Smooth muscle cell (in vitro differentiated cells): Measurements from ENCODE around the gene GZF1. TPM values are rescaled to one million over a fixed set of nuclear protein-coding genes. Genes with fewer than 3 reads are reported as not detected.

Experiments
- DNase-seq: peaks from one replicate; lab custom pipeline; 2025; ENCODE audit not compliant: unreplicated experiment; lab: John Stamatoyannopoulos, UW
- H2AFZ ChIP-seq: fragments of 200-600 bp; sonication (generic); 2 replicates; pipeline ENCODE4 v1.6.0; 2016; ENCODE audit warnings: antibody characterized with exemption, low read depth, mild to moderate bottlenecking
- H3F3A ChIP-seq: fragments of 200-600 bp; sonication (generic); 2 replicates; pipeline ENCODE4 v1.6.0; 2017; ENCODE audit warnings: antibody characterized with exemption, low read depth
- H3K27ac ChIP-seq: fragments of 200-600 bp; sonication (generic); 2 replicates; pipeline ENCODE4 v1.5.1; 2016; ENCODE audit warnings: low read depth, mild to moderate bottlenecking
- H3K27me3 ChIP-seq: fragments of 200-600 bp; sonication (generic); 2 replicates; pipeline ENCODE4 v1.6.1; 2016; ENCODE audit warnings: low read depth, mild to moderate bottlenecking
- H3K36me3 ChIP-seq: fragments of 200-600 bp; sonication (generic); 2 replicates; pipeline ENCODE4 v1.5.1; 2016; ENCODE audit warnings: low read depth
- H3K4me1 ChIP-seq: fragments of 200-600 bp; sonication (generic); 2 replicates; pipeline ENCODE4 v1.5.1; 2016; ENCODE audit warnings: low read depth
- H3K4me2 ChIP-seq: fragments of 200-600 bp; sonication (generic); 2 replicates; pipeline ENCODE4 v1.6.0; 2016; ENCODE audit warnings: mild to moderate bottlenecking
- H3K4me3 ChIP-seq: fragments of 200-600 bp; sonication (generic); 2 replicates; pipeline ENCODE4 v1.5.1; 2016; ENCODE audit warnings: mild to moderate bottlenecking
- H3K79me2 ChIP-seq: fragments of 200-600 bp; sonication (generic); 2 replicates; pipeline ENCODE4 v1.6.0; 2016; ENCODE audit warnings: low read depth, mild to moderate bottlenecking
- H3K9ac ChIP-seq: fragments of 200-600 bp; sonication (generic); 2 replicates; pipeline ENCODE4 v1.6.0; 2016; ENCODE audit warnings: low read depth
- H3K9me3 ChIP-seq: fragments of 200-600 bp; sonication (generic); replicated peaks from 2 replicates; pipeline ENCODE4 v1.5.1; 2016; ENCODE audit warnings: low read depth
- H4K20me1 ChIP-seq: fragments of 200-600 bp; sonication (generic); 2 replicates; pipeline ENCODE4 v1.6.0; 2016; ENCODE audit warnings: low read depth
- CTCF ChIP-seq: fragments of 200-600 bp; sonication (generic); IDR thresholded peaks from 2 replicates; pipeline ENCODE4 v1.5.1; 2017; ENCODE audit warnings: borderline replicate concordance, mild to moderate bottlenecking, antibody characterized with exemption; ENCODE audit not compliant: insufficient read depth, poor library complexity, severe bottlenecking
- WGBS: methylation state at CpG from one replicate; pipeline ENCODE4 v1.1.7; 2016; ENCODE audit warnings: low lambda C conversion rate; 5-methylcytosine and 5-hydroxymethylcytosine counted together
- polyA plus RNA-seq: library from polyadenylated mRNA; unstranded; fragments of >200 nt; fragmentation: Nextera tagmentation; extraction: Ambion mirVana; gene quantifications from 2 replicates; pipeline ENCODE4 v1.2.1, GENCODE V29; 2016
- total RNA-seq: library from RNA; depleted of rRNA; stranded (reverse); fragments of >200 nt; gene quantifications from 2 replicates; pipeline ENCODE4 v1.2.3, GENCODE V29; 2014

Gene GZF1
- total and polyA plus RNA-seq, 2 experiments from 2014 or later, result 6.0 to 13.7 TPM

- peak overlapping the region; percentile 96 for H3K27ac ChIP-seq
- H3K4me3 ChIP-seq, result peak overlapping the region; percentile 66
- peaks cover 5% of the 10 kb centered on the region for H3F3A ChIP-seq
- H3K27me3 ChIP-seq, result no peaks in the 10 kb centered on the region
- H3K4me1 ChIP-seq, result peaks cover 16% of the 10 kb centered on the region
- peak overlapping the region; percentile 88 for H3K9ac ChIP-seq
- peak overlapping the region; percentile 86 for H3K4me2 ChIP-seq
- H2AFZ ChIP-seq, result peak overlapping the region; percentile 66
- TF ChIP-seq CTCF, result no peak
- peak; percentile 46 for DNase-seq
- peaks cover 22% of the 10 kb centered on the region for H4K20me1 ChIP-seq
- H3K9me3 ChIP-seq, result no peaks in the 10 kb centered on the region
- 2% methylated on average over 62 of the region's 64 CpGs for WGBS
- H3K79me2 ChIP-seq, result peaks cover 23% of the 10 kb centered on the region
- H3K36me3 ChIP-seq, result no peaks in the 10 kb centered on the region
Observed at GRCh38 chr20:23350904-23351838, 10.8 kb upstream of the GZF1 start.

- no peaks in the 10 kb centered on the region for H3K27me3 ChIP-seq
- 30% methylated on average over 27 of the region's 27 CpGs for WGBS
- H3K36me3 ChIP-seq, result no peaks in the 10 kb centered on the region
- H3K9me3 ChIP-seq, result no peaks in the 10 kb centered on the region
- H4K20me1 ChIP-seq, result peaks cover 22% of the 10 kb centered on the region
- peak overlapping the region; percentile 85 for H3K4me2 ChIP-seq
- no peak overlapping the region for H3K27ac ChIP-seq
- DNase-seq, result no peak
- peaks cover 21% of the 10 kb centered on the region for H3K79me2 ChIP-seq
- H3F3A ChIP-seq, result peaks cover 18% of the 10 kb centered on the region
- peak overlapping the region; percentile 70 for H3K4me3 ChIP-seq
- no peak for TF ChIP-seq CTCF
- H3K9ac ChIP-seq, result no peak overlapping the region
- no peak overlapping the region for H2AFZ ChIP-seq
- peaks cover 19% of the 10 kb centered on the region for H3K4me1 ChIP-seq
Observed at GRCh38 chr20:23356203-23356602, 5.8 kb upstream of the GZF1 start.

GRCh38 chr20:23357767-23358562 lies 4.0 kb upstream of the GZF1 start:
- Histone ChIP-seq H3K4me1 (peaks cover 10% of the 10 kb centered on the region), H3K4me2 (peak overlapping the region; percentile 85), H3K36me3 (no peaks in the 10 kb centered on the region), H4K20me1 (peaks cover 9% of the 10 kb centered on the region), H3K79me2 (peaks cover 12% of the 10 kb centered on the region), H3K9ac (peak overlapping the region; percentile 88), H3K9me3 (no peaks in the 10 kb centered on the region), H3K27me3 (no peaks in the 10 kb centered on the region), H3K27ac (peak overlapping the region; percentile 95), H2AFZ (peak overlapping the region; percentile 67), H3F3A (peaks cover 18% of the 10 kb centered on the region), H3K4me3 (peak overlapping the region; percentile 70)
- no peak for TF ChIP-seq CTCF
- WGBS, result under 1% methylated on average over 71 of the region's 71 CpGs
- DNase-seq, result peak; percentile 98
